HG03039 (cell line): ENCODE data around the gene TUFT1.

Source experiments
- ATAC-seq: cut with Tn5 transposase; IDR thresholded peaks from one replicate; pipeline ENCODE4 v1.9.1; 2021; ENCODE audit warnings: mild to moderate bottlenecking, moderate library complexity; ENCODE audit not compliant: unreplicated experiment

TUFT1 gene, protein sequence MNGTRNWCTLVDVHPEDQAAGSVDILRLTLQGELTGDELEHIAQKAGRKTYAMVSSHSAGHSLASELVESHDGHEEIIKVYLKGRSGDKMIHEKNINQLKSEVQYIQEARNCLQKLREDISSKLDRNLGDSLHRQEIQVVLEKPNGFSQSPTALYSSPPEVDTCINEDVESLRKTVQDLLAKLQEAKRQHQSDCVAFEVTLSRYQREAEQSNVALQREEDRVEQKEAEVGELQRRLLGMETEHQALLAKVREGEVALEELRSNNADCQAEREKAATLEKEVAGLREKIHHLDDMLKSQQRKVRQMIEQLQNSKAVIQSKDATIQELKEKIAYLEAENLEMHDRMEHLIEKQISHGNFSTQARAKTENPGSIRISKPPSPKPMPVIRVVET

GRCh38 chr1:151540021-151540981, at the start of gene TUFT1:
Gene TUFT1, plus strand, starts transcription at chr1:151540309. Its CDS starts 58 bp downstream, at chr1:151540367.
- ATAC-seq = peak; percentile 92

- no peak for ATAC-seq
These were observed 48.5 kb upstream of the TUFT1 start for GRCh38 chr1:151491641-151492040.

DNA sequence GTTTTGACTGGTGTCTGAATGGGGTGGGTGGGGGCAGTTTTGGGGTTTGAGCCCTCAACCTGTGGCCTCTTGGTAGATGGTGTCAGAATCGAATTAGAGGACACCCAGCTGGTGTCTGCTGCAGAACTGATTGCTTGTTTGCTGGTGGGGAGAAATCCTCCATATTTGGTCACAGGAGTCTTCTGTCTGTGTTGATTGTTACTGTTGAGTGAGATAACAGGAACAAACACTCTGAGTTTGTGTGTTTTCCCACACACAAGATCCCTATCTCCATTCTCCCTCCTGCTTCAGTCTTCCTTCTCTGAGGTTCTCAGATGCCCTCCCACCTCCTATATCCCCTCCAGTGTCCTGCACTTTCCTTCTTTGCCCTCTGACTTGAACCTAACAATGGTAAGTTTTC, 48.0 kb upstream of the TUFT1 start:
- ATAC-seq = no peak

DNA sequence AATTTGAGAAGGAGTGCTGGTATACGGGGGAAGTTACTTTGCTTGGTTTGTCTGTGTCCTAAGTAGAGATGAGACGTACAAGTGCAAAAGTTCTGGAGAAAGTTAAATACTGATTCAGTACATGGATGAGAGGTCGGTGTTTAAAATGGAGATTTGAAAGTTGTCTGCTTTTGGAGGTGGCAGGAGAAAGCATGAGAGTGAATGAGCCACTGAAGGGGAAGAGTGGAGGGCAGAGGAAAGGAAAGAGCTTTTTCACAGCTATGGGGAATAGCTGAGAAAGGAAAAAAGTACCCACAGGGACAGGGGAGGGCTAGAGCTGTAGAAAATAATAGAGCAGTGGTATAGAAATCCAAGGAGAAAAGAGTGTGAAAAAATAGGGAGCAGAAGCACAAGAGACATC, 47.1 kb upstream of the TUFT1 start:
- no peak for ATAC-seq

GRCh38 chr1:151494741-151495281, 45.3 kb upstream of the TUFT1 start:
- peak; percentile 38 for ATAC-seq

DNA sequence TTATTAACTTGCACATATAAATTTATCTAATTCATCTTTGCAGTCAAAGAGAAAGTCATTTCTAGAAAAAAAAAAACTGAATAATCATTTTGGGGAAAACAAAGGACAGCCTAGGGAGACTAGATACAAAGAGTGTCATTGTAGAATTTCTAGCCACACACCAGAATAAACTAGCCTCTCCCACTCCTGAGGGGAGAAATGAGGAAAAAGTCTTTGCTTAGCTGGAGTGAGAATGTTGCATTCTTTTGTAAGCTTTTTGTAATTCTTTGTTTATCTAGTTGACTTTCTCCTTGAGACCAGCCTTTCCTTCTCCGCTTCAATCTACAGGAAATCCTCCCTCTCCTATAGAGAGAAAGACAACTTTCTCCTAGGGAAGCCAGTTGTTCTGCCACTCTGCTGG, 44.8 kb upstream of the TUFT1 start:
- no peak for ATAC-seq

DNA sequence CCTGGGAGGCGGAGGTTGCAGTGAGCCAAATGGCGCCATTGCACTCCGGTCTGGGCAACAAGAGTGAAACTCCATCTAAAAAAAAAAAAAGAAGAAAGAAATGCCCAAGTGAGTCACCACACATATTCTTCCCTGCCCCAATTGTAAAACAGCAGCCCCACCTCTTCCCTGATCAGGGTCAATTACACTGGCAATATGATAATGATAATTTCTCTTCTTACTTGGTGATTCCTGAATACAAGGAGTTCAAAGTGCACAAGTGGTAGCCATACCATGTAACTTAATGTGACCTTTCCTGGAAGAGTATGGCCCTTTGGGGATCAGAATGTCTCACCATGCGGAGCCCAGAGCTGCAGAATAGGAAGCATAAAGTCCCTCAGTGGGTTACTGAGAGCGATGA, 40.7 kb upstream of the TUFT1 start:
- ATAC-seq = no peak

DNA sequence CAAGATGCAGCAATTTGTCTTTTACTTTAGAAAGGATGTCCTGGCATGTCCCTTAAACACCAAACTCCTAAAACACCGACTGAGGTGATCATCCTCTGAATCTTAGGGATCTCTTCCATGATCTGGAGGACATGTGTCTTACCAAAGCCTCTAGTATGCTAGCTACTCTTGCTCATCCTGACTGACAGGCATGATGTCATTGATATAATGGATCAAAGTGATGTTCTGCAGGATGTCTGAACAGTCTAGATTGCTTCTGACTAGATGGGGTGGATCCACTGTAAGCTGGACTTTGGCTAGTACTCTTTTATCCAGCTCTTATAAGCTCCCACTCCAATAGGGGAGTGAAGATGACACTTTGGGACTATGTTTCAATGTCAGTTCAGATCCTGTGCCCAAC, 40.2 kb upstream of the TUFT1 start:
- no peak for ATAC-seq

- no peak for ATAC-seq
These were observed 38.6 kb upstream of the TUFT1 start for GRCh38 chr1:151501474-151501873.

- no peak for ATAC-seq
These were observed 37.9 kb upstream of the TUFT1 start for GRCh38 chr1:151502035-151502700.

GRCh38 chr1:151502859-151503780, 37.0 kb upstream of the TUFT1 start:
- ATAC-seq = no peak

DNA sequence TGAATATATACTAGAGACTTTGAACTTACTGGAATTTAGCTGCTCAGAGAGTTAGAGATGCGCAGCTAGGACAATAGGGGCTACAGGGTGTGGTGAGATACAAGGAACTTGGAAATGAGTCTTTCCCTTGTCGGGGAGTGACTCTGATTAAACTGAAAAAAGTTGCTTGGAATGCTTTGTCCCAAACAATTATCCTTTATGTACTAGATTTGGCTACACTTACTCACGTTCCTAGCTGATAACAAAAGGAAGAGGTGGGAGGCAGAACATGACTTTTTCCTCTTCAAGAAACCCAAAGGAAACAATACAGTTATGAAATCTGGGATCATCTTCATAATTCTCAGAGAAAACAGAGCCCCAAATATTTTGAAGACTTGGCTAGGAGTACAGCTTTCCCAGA, 35.9 kb upstream of the TUFT1 start:
- ATAC-seq = no peak

DNA sequence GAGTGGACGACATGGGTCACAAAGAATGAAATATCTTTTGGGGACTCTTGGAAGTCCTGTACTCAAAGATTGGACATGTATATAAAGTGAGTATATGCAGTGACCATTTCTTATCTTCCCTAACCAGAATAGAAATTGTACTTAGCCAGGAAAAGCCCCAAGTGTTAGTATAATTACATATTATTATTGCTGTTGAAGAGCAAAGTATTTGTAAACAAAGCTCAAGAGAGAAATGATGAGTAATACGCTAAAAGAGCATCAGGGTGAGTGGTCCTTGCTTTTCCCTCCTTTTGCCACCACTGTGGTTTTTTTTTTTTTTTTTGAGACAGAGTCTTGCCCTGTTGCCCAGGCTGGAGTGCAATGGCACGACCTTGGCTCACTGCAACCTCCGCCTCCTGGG, 35.4 kb upstream of the TUFT1 start:
- no peak for ATAC-seq

- no peak for ATAC-seq
These were observed 31.3 kb upstream of the TUFT1 start for GRCh38 chr1:151508833-151509232.

GRCh38 chr1:151509350-151510019, 30.6 kb upstream of the TUFT1 start:
- ATAC-seq = no peak

DNA sequence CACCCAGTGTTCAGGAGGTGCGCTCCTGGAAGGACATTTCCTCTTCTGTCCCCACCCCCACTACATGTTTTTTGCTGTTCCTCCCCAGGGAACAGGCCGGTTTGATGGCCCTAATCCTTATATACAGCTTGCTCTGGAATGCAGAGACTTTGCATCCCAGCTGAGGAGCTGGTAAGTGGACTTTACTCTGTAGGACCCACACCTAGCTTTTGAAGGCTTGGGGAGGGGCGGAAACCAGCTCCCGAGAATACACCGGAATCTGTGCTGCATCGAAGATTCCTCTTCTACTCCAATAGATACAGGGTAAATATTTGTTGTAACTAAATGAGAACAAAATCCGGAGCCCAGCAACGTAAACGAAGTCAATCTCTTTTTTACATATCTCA, 30.1 kb upstream of the TUFT1 start:
- no peak for ATAC-seq

DNA sequence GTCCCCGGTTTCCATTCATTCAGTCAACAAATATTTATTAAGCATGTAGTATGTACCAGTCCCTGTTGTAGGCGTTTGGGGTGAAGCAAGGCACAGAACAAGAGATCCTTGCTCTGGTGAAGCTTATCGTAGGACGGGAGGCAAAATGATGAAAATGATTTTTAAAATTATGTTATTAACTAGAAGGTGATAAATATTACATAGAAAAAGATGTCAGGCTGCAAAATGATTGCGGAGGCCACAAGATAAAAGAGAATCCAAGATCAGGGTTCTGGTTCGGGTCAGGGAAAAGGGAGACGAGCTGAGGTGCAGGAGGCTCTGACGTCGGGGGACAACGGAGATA, 29.5 kb upstream of the TUFT1 start:
- no peak for ATAC-seq

DNA sequence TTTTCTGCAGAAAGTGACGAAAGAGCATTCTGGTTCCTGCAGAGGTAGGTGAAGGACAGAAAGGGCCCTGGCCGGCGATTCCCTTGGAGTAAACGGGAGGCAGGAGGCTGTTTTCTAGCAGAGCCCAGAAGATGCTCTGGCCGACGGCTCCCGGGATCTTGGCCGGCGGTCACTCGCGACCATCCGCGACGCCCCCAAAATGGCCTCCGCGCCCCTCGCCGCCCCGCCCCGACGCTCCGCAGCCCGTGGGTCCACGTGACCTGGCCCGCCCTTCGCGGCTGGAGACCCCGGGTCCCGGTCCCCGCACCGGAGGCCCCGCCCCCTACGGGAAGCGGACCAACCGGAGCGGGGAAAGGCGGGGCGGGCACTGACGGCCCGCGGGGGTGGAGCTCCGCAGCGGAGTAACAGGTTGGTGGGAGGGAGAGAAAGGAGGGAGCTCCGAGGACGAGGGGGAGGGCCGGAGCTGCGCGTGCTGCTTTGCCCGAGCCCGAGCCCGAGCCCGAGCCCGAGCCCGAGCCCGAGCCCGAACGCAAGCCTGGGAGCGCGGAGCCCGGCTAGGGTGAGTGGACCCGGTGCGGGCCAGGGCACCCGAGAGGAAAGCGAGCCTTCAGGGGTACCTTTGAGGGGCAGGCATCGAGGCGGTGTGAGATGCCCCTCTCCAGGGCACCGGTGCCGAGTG, 29.0 kb upstream of the TUFT1 start, which contains the start of gene CGN:
CGN (plus strand) TSS at position 431 of the 679 bp plus-strand sequence. CDS start 7,133 bp downstream, outside the sequence.
- peak; percentile 80 for ATAC-seq
